ENCODE results near the gene ACSF3.

Gene ACSF3

DNA sequence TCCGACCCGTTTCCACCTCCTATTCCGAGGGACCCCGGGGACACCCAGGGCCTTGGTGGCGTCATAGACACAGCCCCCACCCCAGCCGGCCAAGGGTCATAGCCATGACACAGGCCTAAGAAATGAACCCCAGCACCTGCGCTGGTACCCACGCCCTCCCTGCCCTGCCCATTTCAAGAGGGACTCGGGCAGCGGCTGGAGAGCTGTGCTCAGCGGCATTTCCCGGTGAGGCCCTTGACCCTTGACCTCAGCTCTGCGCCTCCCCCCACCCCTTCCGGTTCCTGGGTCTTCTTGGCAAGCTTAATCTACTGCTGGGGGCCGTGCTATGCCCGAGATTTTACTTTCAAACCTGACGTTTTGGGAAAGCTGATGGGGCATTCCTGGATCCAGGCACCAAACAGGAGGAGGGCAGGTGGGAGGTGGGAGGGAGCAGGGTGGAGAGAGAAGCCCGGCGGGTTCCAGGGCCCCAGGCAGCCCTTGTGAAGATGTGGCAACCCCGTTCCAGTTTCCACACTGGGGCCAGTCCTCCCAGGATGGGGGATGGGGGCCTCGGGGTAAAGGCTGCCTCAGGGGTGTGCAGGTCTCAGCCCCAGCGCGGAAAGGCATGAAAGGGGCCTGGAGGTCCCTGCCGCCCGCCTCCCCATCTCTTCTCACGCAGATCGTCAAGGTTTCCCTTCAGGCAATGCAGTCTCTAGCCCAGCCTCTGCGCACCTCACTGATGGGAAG lies 106.6 kb downstream of the ACSF3 start, which contains the start of gene SLC22A31:
SLC22A31 (minus strand) TSS at position 414 of the 726 bp plus-strand sequence; CDS start at position 378, 36 bp downstream.
- H3K27me3 Mint-ChIP-seq (ENCODE audit: low read depth): peaks cover 40% of the 10 kb centered on the region
- H3K27ac Mint-ChIP-seq: no peak within 1 kb of the TSS
- peaks cover 6% of the 10 kb centered on the region for H3K9me3 Mint-ChIP-seq
- H3K36me3 Mint-ChIP-seq (ENCODE audit: low read depth): no peaks in the 10 kb centered on the region
- H3K4me3 Mint-ChIP-seq: peak within 1 kb of the TSS; percentile 53
- H3K4me1 Mint-ChIP-seq (ENCODE audit: low read depth): peaks cover 3% of the 10 kb centered on the region

DNA sequence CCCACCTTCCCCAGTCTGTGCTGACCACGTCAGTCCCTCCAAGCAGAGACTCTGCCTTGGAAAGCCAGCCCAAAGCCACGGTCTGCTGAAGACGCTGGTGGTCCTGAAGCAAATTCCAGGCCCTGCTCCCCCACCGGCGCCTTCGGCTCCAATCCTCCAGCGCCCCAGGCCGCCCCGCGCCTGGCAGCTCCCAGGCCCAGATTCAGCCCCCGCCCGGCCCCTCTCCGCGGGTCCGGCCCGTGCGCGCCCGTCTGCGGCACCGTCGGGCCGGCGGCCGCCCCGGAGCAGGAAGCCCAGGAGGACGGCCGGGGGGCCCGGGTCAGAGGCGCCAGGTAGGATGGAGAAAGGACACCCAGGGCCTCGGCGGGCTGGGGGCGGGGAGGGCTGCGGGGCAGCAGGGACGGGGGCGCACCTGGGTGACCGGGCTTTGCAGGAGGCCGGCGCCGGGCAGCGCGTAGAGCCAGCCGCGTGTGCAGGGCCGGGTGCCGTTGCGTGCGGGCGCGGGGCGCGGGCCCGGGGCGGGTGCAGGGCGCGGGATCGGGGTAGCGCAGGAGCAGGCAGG lies 107.3 kb downstream of the ACSF3 start:
- Mint-ChIP-seq H3K27me3 (ENCODE audit: low read depth) (peaks cover 40% of the 10 kb centered on the region), H3K36me3 (ENCODE audit: low read depth) (no peaks in the 10 kb centered on the region)

DNA sequence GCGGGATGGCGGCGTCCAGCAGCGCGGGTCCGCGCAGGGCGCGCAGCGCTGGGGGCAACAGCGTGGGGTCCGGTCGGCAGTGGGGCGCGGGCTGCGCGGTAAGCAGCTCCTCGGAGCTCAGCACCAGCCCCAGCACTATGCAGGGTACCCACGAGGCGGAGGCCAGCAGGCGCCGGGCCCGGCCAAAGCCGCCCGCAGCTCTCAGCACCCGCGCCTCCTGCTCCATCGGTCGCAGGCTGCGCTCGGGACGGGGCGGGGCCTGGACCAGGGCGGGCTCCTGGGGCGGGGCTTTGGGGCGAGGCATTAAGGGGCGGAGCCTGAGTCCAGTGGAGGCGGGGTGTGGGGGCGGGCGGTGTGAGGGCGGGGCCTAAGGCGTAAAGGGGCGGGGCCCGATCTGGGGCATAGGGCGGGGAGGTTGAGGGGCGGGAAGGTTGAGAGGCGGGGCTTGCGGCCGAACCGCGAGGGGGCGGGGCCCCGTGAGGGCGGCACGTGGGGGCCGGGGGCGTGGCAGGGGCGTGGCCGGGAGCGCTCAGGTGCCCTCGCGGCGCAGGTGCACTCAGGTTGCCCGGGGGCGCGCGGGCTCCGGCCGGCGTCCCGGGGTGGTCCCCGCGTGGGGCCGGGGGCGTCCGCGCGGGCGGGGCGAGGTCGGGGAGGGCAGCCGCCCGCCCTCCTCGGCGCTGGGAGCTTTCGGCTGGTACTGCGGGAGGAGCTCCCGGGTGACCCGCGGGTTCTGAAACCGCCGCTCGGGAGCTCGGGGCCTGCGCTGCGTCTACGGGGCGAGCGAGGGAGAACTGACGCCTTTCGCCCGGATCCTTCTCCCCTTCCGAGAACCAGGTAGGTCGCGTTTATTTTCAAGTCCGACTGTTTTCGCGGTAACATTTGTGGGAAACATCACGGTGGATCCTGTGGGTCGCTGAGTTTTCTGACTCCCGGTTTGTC lies 108.1 kb downstream of the ACSF3 start:
- Mint-ChIP-seq H3K27ac (no peak overlapping the region), H3K4me1 (ENCODE audit: low read depth) (peaks cover 3% of the 10 kb centered on the region), H3K27me3 (ENCODE audit: low read depth) (peaks cover 40% of the 10 kb centered on the region), H3K4me3 (peak overlapping the region; percentile 48), H3K36me3 (ENCODE audit: low read depth) (no peaks in the 10 kb centered on the region), H3K9me3 (peaks cover 6% of the 10 kb centered on the region)

More for the DNA sequence above, 107.3 kb downstream of the ACSF3 start:
- H3K4me3 Mint-ChIP-seq: peak overlapping the region; percentile 53
- no peak overlapping the region for H3K27ac Mint-ChIP-seq
- H3K4me1 Mint-ChIP-seq (ENCODE audit: low read depth): peaks cover 3% of the 10 kb centered on the region
- peaks cover 6% of the 10 kb centered on the region for H3K9me3 Mint-ChIP-seq

- Mint-ChIP-seq H3K4me1 (ENCODE audit: low read depth) (peaks cover 3% of the 10 kb centered on the region), H3K36me3 (ENCODE audit: low read depth) (no peaks in the 10 kb centered on the region), H3K27ac (no peak overlapping the region), H3K27me3 (ENCODE audit: low read depth) (peaks cover 40% of the 10 kb centered on the region), H3K9me3 (peaks cover 6% of the 10 kb centered on the region), H3K4me3 (peak overlapping the region; percentile 48)
Observed at GRCh38 chr16:89202422-89203215, 109.0 kb downstream of the ACSF3 start.
